ENCODE measurements around the gene TMEM200A. TPM values are rescaled to one million over a fixed set of nuclear protein-coding genes. Genes with fewer than 3 reads are reported as not detected.

Gene TMEM200A
- total and polyA plus RNA-seq, 4 donors: 3.5 to 8.9 (median 6.4) TPM

GRCh38 chr6:130482645-130483390, 117.0 kb downstream of the TMEM200A start:
- Histone ChIP-seq H3K27ac (ENCODE audit: low read depth in 1 of 2, low read length in 2 of 2) (no peak overlapping the region), H3K4me1 (ENCODE audit: control insufficient read depth in 1 of 2, insufficient read depth in 2 of 2, low read length in 2 of 2) (no peaks in the 10 kb centered on the region), H3K9me3 (ENCODE audit: control insufficient read depth, low read length) (no peaks in the 10 kb centered on the region), H3K27me3 (ENCODE audit: control insufficient read depth in 1 of 2, insufficient read depth in 2 of 2, low read length in 1 of 2) (no peaks in the 10 kb centered on the region), H3K36me3 (ENCODE audit: control insufficient read depth in 1 of 2, insufficient read depth in 2 of 2, low read length in 1 of 2) (no peaks in the 10 kb centered on the region), H3K4me3 (ENCODE audit: low read length in 2 of 2) (no peak overlapping the region)
- intact Hi-C loops (cut with DNase I): no loop called here
- WGBS, 2 donors: 79 to 82% methylated on average over 5 of the region's 5 CpGs
- ATAC-seq (ENCODE audit: low FRiP score): no peak
- no peak for DNase-seq

GRCh38 chr6:130485870-130486269, 120.1 kb downstream of the TMEM200A start:
- intact Hi-C loops (cut with DNase I): no loop called here
- DNase-seq: no peak
- Histone ChIP-seq H3K4me1 (ENCODE audit: control insufficient read depth in 1 of 2, insufficient read depth in 2 of 2, low read length in 2 of 2) (no peaks in the 10 kb centered on the region), H3K27ac (ENCODE audit: low read depth in 1 of 2, low read length in 2 of 2) (no peak overlapping the region), H3K27me3 (ENCODE audit: control insufficient read depth in 1 of 2, insufficient read depth in 2 of 2, low read length in 1 of 2) (no peaks in the 10 kb centered on the region), H3K9me3 (ENCODE audit: control insufficient read depth, low read length) (no peaks in the 10 kb centered on the region), H3K36me3 (ENCODE audit: control insufficient read depth in 1 of 2, insufficient read depth in 2 of 2, low read length in 1 of 2) (no peaks in the 10 kb centered on the region), H3K4me3 (ENCODE audit: low read length in 2 of 2) (no peak overlapping the region)
- WGBS, 2 donors: 82 to 86% methylated on average over 3 of the region's 3 CpGs
- ATAC-seq (ENCODE audit: low FRiP score): no peak

GRCh38 chr6:130486417-130486816, 120.6 kb downstream of the TMEM200A start:
- intact Hi-C loops (cut with DNase I): no loop called here
- Histone ChIP-seq H3K27me3 (ENCODE audit: control insufficient read depth in 1 of 2, insufficient read depth in 2 of 2, low read length in 1 of 2) (no peaks in the 10 kb centered on the region), H3K4me3 (ENCODE audit: low read length in 2 of 2) (no peak overlapping the region), H3K36me3 (ENCODE audit: control insufficient read depth in 1 of 2, insufficient read depth in 2 of 2, low read length in 1 of 2) (no peaks in the 10 kb centered on the region), H3K27ac (ENCODE audit: low read depth in 1 of 2, low read length in 2 of 2) (no peak overlapping the region), H3K4me1 (ENCODE audit: control insufficient read depth in 1 of 2, insufficient read depth in 2 of 2, low read length in 2 of 2) (no peaks in the 10 kb centered on the region), H3K9me3 (ENCODE audit: control insufficient read depth, low read length) (no peaks in the 10 kb centered on the region)
- 69 to 71% methylated on average over 7 of the region's 7 CpGs for WGBS, 2 donors
- DNase-seq: no peak
- ATAC-seq (ENCODE audit: low FRiP score): no peak

GRCh38 chr6:130489514-130489913, 123.7 kb downstream of the TMEM200A start:
- DNase-seq (no peak), ATAC-seq (ENCODE audit: low FRiP score) (no peak)
- Histone ChIP-seq H3K36me3 (ENCODE audit: control insufficient read depth in 1 of 2, insufficient read depth in 2 of 2, low read length in 1 of 2) (no peaks in the 10 kb centered on the region), H3K27me3 (ENCODE audit: control insufficient read depth in 1 of 2, insufficient read depth in 2 of 2, low read length in 1 of 2) (no peaks in the 10 kb centered on the region), H3K27ac (ENCODE audit: low read depth in 1 of 2, low read length in 2 of 2) (no peak overlapping the region), H3K9me3 (ENCODE audit: control insufficient read depth, low read length) (no peaks in the 10 kb centered on the region), H3K4me1 (ENCODE audit: control insufficient read depth in 1 of 2, insufficient read depth in 2 of 2, low read length in 2 of 2) (no peaks in the 10 kb centered on the region), H3K4me3 (ENCODE audit: low read length in 2 of 2) (no peak overlapping the region)
- 74 to 87% methylated on average over 1 of the region's 1 CpG for WGBS, 2 donors
- intact Hi-C loops (cut with DNase I): no loop called here

Other genes with a start within 250 kb of the TMEM200A start
- gene SAMD3, start 143.1 kb upstream of the TMEM200A start, total RNA-seq: 1 to 10 TPM; 1.2 to 2.7 TPM
- not detected for gene SAMD3, start 143.1 kb upstream of the TMEM200A start, polyA plus RNA-seq